Nephron progenitor cell (in vitro differentiated cells): ENCODE measurements around the gene PSMB9.

Experiments used
- DNase-seq: peaks from one replicate; pipeline ENCODE4 v3.0.0; 2021
- H3K27ac Mint-ChIP-seq: 2 replicates; pipeline ENCODE4 v1.8.0; 2021; ENCODE audit warnings: mild to moderate bottlenecking, moderate library complexity, mixed read lengths
- H3K27me3 Mint-ChIP-seq: 2 replicates; pipeline ENCODE4 v1.8.0; 2021; ENCODE audit warnings: mild to moderate bottlenecking, low read depth, mixed read lengths; ENCODE audit not compliant: poor library complexity
- H3K36me3 Mint-ChIP-seq: 2 replicates; pipeline ENCODE4 v1.8.0; 2021; ENCODE audit warnings: low read depth, mixed read lengths
- H3K4me1 Mint-ChIP-seq: 2 replicates; pipeline ENCODE4 v1.8.0; 2021; ENCODE audit warnings: mixed read lengths
- H3K4me3 Mint-ChIP-seq: 2 replicates; pipeline ENCODE4 v1.8.0; 2021; ENCODE audit warnings: mild to moderate bottlenecking, moderate library complexity, mixed read lengths
- H3K9me3 Mint-ChIP-seq: 2 replicates; pipeline ENCODE4 v1.8.0; 2021; ENCODE audit warnings: mild to moderate bottlenecking, moderate library complexity, mixed read lengths
- TF ChIP-seq, protein P1 (sequence below): fragments of 200-600 bp; sonication (generic); IDR thresholded peaks from 2 replicates; pipeline ENCODE4 v1.5.0; 2021; ENCODE audit warnings: antibody characterized with exemption

The PSMB9 gene

DNA sequence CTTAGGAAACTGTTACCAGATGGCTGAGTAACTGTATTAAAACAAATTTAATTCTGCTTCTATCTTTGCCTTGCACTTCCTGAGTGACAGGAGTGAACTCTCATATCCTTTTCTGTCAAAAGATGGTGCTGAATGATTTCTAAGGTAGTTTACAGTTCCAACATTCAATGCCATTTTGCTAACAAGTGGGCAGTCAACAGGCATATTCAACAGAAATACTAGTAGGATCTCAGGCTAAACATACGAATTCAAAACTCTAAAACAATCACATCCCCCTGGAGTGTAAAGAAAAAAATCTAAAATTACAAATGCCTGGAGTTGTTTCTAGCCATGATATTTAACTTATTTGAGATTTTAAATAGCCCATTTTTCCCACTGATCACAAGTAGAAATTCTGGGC, 6.7 kb downstream of the PSMB9 start:
- no peaks in the 10 kb centered on the region for H3K4me1 Mint-ChIP-seq
- no peak for DNase-seq
- TF ChIP-seq, protein P1, sequence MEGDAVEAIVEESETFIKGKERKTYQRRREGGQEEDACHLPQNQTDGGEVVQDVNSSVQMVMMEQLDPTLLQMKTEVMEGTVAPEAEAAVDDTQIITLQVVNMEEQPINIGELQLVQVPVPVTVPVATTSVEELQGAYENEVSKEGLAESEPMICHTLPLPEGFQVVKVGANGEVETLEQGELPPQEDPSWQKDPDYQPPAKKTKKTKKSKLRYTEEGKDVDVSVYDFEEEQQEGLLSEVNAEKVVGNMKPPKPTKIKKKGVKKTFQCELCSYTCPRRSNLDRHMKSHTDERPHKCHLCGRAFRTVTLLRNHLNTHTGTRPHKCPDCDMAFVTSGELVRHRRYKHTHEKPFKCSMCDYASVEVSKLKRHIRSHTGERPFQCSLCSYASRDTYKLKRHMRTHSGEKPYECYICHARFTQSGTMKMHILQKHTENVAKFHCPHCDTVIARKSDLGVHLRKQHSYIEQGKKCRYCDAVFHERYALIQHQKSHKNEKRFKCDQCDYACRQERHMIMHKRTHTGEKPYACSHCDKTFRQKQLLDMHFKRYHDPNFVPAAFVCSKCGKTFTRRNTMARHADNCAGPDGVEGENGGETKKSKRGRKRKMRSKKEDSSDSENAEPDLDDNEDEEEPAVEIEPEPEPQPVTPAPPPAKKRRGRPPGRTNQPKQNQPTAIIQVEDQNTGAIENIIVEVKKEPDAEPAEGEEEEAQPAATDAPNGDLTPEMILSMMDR: no peak
- H3K36me3 Mint-ChIP-seq: no peaks in the 10 kb centered on the region
- H3K9me3 Mint-ChIP-seq: no peaks in the 10 kb centered on the region
- no peak overlapping the region for H3K4me3 Mint-ChIP-seq
- no peak overlapping the region for H3K27ac Mint-ChIP-seq
- peaks cover 90% of the 10 kb centered on the region for H3K27me3 Mint-ChIP-seq

DNA sequence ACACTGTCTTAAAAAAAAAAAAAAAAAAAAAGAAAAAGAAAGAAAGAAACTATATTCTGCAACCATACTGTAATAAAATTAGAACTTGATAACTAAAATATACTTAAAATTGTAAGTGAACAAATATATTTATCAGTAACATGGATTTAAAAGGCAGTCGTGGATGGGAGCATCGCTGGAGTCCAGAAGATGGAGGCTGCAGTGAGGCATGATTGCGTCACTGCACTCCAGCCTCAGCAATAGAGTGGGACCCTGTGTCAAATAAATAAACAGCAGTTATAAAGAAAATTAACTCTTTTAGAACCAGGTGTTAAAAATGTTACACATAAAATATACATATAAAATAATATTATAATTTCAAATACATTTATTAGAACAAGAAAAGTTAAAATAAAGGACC, 8.7 kb downstream of the PSMB9 start:
- Mint-ChIP-seq H3K36me3 (no peaks in the 10 kb centered on the region), H3K9me3 (no peaks in the 10 kb centered on the region), H3K27ac (no peak overlapping the region), H3K4me3 (no peak overlapping the region), H3K27me3 (peaks cover 90% of the 10 kb centered on the region), H3K4me1 (no peaks in the 10 kb centered on the region)
- TF ChIP-seq, protein P1: no peak
- DNase-seq: no peak

DNA sequence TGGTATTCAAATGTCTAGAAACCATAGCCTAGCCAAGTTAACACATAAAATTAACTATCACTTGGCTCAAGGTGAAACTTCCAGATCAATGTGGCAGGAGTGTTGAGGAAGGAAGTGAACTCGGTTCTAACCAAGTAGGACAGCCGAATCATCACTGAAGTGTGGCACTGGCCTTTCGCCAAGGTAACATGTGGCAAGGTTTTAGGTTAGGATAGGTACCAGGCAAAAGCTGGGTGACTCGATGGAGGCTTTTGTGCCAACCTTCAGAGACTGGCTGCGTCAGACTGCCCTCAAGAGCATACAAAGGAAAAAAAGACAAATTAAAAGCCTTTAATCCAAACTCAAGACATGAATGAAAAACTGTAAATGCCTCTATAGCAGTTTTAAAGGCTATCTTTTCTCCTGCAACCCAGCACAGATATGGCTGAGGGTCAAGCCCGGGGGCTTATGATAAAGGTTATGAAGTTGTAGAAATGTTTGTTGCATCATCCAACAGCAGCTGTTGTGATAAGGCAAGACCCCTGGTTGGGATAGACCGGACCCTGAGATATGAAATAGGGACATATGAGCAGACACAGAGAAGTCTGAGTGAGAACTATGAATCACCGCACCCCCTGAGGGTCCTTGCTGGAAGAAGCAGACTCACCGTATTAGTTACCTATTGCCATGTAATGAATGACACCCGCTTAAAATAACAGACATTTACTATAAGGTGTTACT, 11.9 kb downstream of the PSMB9 start:
- no peak for DNase-seq
- H3K9me3 Mint-ChIP-seq: no peaks in the 10 kb centered on the region
- H3K4me1 Mint-ChIP-seq: no peaks in the 10 kb centered on the region
- H3K27ac Mint-ChIP-seq: no peak overlapping the region
- no peak overlapping the region for H3K4me3 Mint-ChIP-seq
- no peaks in the 10 kb centered on the region for H3K36me3 Mint-ChIP-seq
- TF ChIP-seq, protein P1: no peak
- H3K27me3 Mint-ChIP-seq: peaks cover 86% of the 10 kb centered on the region

- no peak overlapping the region for H3K27ac Mint-ChIP-seq
- no peak for DNase-seq
Measured at GRCh38 chr6:32867022-32867477, 13.1 kb downstream of the PSMB9 start.

DNA sequence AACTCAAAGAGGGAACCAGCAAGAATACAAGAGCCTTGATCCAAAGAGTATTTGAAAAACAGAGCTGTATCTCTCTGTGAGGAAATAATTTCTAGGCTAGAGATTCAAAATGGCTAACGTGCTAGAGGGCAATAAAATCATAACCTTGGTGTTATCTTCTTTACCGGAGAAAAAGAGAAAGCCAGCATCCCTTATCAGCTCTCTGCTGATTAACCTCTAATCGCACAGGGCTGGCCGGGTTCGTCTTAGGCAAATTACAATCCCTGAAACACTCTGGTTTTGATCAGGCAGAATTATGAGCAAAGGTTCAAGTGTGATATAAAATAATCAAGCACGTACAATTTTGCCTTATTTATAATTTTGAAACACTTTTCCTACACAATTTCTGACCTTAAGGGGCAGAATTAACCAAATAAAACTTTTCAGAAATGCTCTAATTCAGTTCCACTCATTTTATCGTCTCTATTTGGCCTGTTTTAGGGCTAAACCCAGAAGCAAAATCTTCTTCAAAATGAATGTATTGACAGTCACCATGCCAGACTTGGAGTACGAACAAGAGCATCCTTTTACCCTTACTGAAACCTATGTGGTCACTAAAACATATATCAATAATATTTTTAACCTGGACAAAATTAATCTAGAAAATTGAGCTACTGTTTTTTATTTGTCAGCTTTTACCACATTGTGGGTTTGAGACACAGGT, 13.7 kb downstream of the PSMB9 start:
- TF ChIP-seq, protein P1: no peak
- Mint-ChIP-seq H3K27me3 (peaks cover 88% of the 10 kb centered on the region), H3K27ac (no peak overlapping the region), H3K4me3 (no peak overlapping the region), H3K4me1 (no peaks in the 10 kb centered on the region), H3K9me3 (peaks cover 6% of the 10 kb centered on the region), H3K36me3 (no peaks in the 10 kb centered on the region)
- no peak for DNase-seq

More at GRCh38 chr6:32867022-32867477, 13.1 kb downstream of the PSMB9 start:
- Mint-ChIP-seq H3K9me3 (no peaks in the 10 kb centered on the region), H3K36me3 (no peaks in the 10 kb centered on the region), H3K4me1 (no peaks in the 10 kb centered on the region), H3K27me3 (peaks cover 88% of the 10 kb centered on the region), H3K4me3 (no peak overlapping the region)
- TF ChIP-seq, protein P1: no peak
